Measurements from ENCODE around the gene DAB2IP. TPM values are rescaled to one million over a fixed set of nuclear protein-coding genes. Genes with fewer than 3 reads are reported as not detected.

The DAB2IP gene
- total and polyA plus RNA-seq, 2 experiments from 2014 or later, result 8.9 to 42.8 TPM

DNA sequence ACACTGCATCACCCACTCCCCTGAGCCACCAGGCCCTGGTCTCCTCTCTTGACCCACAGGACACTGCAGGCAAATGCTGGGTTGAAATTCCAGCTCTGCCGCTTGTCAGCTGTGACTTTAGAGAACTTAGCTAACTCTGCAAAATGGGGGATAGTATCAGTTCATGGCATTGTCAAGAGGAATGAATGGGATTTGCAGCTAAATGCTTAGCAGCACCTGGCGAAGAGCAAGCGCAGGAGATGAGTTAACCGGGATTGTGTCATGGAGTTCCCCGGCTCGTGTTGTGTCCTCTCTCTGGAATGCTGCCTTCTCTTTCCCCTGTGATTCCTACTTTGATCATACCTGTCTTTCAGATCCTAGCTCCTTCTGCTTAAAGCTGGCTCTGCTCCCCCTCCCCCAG lies 67.1 kb downstream of the DAB2IP start:
- Histone ChIP-seq H3K4me1 (ENCODE audit: insufficient read depth) (peaks cover 37% of the 10 kb centered on the region; the same call in 1 of the 2 replicates), H3K79me2 (replicated peaks; ENCODE audit: insufficient read depth) (peaks cover 55% of the 10 kb centered on the region), H3K4me2 (no peak overlapping the region), H3K27ac (ENCODE audit: low read depth) (0 out of 2 replicates have a peak overlapping the region, but pooled peaks have one; percentile 30), H3F3A (replicated peaks; ENCODE audit: low read depth) (no peaks in the 10 kb centered on the region), H2AFZ (no peak overlapping the region), H3K27me3 (ENCODE audit: insufficient read depth) (no peaks in the 10 kb centered on the region), H3K4me3 (no peak overlapping the region), H3K36me3 (ENCODE audit: insufficient read depth) (no peaks in the 10 kb centered on the region), H4K20me1 (replicated peaks; ENCODE audit: insufficient read depth) (peaks cover 15% of the 10 kb centered on the region; the same call in 1 of the 2 replicates), H3K9me2 (ENCODE audit: insufficient read depth) (no peaks in the 10 kb centered on the region)
- Mint-ChIP-seq H3K27ac (no peak overlapping the region; the same call in 1 of the 2 replicates), H3K4me3 (no peak overlapping the region), H3K27me3 (ENCODE audit: insufficient read depth, low read depth, poor library complexity) (peaks cover 13% of the 10 kb centered on the region), H3K9me3 (no peaks in the 10 kb centered on the region), H3K4me1 (peaks cover 57% of the 10 kb centered on the region), H3K36me3 (ENCODE audit: low read depth) (no peaks in the 10 kb centered on the region; the same call in 2 of the 3 replicates)
- TF ChIP-seq, protein P1, sequence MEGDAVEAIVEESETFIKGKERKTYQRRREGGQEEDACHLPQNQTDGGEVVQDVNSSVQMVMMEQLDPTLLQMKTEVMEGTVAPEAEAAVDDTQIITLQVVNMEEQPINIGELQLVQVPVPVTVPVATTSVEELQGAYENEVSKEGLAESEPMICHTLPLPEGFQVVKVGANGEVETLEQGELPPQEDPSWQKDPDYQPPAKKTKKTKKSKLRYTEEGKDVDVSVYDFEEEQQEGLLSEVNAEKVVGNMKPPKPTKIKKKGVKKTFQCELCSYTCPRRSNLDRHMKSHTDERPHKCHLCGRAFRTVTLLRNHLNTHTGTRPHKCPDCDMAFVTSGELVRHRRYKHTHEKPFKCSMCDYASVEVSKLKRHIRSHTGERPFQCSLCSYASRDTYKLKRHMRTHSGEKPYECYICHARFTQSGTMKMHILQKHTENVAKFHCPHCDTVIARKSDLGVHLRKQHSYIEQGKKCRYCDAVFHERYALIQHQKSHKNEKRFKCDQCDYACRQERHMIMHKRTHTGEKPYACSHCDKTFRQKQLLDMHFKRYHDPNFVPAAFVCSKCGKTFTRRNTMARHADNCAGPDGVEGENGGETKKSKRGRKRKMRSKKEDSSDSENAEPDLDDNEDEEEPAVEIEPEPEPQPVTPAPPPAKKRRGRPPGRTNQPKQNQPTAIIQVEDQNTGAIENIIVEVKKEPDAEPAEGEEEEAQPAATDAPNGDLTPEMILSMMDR (conservative IDR thresholded peaks at IDR 0.05; ENCODE audit: low read depth in 2 of 2), result no peak
- TF ChIP-seq ZNF114 (CRISPR knock-in tag; IDR thresholded peaks at IDR 0.05) (no peak), POLR2AphosphoS5 (IDR thresholded peaks at IDR 0.05; ENCODE audit: low read depth) (no peak), NANOG (IDR thresholded peaks at IDR 0.05; ENCODE audit: borderline replicate concordance) (no peak), ZNF331 (CRISPR knock-in tag; IDR thresholded peaks at IDR 0.05; ENCODE audit: low read depth) (no peak), STAT1 (IDR thresholded peaks at IDR 0.05; ENCODE audit: unreplicated experiment) (no peak), CREB1 (CRISPR knock-in tag; IDR thresholded peaks at IDR 0.05; ENCODE audit: low read depth) (no peak), EZH2 (IDR thresholded peaks at IDR 0.05; ENCODE audit: low read depth, unreplicated experiment) (no peak), EZH2phosphoT487 (IDR thresholded peaks at IDR 0.05; ENCODE audit: unreplicated experiment) (no peak), JUNB (IDR thresholded peaks at IDR 0.05; ENCODE audit: unreplicated experiment) (no peak)
- TF ChIP-seq, protein P2, sequence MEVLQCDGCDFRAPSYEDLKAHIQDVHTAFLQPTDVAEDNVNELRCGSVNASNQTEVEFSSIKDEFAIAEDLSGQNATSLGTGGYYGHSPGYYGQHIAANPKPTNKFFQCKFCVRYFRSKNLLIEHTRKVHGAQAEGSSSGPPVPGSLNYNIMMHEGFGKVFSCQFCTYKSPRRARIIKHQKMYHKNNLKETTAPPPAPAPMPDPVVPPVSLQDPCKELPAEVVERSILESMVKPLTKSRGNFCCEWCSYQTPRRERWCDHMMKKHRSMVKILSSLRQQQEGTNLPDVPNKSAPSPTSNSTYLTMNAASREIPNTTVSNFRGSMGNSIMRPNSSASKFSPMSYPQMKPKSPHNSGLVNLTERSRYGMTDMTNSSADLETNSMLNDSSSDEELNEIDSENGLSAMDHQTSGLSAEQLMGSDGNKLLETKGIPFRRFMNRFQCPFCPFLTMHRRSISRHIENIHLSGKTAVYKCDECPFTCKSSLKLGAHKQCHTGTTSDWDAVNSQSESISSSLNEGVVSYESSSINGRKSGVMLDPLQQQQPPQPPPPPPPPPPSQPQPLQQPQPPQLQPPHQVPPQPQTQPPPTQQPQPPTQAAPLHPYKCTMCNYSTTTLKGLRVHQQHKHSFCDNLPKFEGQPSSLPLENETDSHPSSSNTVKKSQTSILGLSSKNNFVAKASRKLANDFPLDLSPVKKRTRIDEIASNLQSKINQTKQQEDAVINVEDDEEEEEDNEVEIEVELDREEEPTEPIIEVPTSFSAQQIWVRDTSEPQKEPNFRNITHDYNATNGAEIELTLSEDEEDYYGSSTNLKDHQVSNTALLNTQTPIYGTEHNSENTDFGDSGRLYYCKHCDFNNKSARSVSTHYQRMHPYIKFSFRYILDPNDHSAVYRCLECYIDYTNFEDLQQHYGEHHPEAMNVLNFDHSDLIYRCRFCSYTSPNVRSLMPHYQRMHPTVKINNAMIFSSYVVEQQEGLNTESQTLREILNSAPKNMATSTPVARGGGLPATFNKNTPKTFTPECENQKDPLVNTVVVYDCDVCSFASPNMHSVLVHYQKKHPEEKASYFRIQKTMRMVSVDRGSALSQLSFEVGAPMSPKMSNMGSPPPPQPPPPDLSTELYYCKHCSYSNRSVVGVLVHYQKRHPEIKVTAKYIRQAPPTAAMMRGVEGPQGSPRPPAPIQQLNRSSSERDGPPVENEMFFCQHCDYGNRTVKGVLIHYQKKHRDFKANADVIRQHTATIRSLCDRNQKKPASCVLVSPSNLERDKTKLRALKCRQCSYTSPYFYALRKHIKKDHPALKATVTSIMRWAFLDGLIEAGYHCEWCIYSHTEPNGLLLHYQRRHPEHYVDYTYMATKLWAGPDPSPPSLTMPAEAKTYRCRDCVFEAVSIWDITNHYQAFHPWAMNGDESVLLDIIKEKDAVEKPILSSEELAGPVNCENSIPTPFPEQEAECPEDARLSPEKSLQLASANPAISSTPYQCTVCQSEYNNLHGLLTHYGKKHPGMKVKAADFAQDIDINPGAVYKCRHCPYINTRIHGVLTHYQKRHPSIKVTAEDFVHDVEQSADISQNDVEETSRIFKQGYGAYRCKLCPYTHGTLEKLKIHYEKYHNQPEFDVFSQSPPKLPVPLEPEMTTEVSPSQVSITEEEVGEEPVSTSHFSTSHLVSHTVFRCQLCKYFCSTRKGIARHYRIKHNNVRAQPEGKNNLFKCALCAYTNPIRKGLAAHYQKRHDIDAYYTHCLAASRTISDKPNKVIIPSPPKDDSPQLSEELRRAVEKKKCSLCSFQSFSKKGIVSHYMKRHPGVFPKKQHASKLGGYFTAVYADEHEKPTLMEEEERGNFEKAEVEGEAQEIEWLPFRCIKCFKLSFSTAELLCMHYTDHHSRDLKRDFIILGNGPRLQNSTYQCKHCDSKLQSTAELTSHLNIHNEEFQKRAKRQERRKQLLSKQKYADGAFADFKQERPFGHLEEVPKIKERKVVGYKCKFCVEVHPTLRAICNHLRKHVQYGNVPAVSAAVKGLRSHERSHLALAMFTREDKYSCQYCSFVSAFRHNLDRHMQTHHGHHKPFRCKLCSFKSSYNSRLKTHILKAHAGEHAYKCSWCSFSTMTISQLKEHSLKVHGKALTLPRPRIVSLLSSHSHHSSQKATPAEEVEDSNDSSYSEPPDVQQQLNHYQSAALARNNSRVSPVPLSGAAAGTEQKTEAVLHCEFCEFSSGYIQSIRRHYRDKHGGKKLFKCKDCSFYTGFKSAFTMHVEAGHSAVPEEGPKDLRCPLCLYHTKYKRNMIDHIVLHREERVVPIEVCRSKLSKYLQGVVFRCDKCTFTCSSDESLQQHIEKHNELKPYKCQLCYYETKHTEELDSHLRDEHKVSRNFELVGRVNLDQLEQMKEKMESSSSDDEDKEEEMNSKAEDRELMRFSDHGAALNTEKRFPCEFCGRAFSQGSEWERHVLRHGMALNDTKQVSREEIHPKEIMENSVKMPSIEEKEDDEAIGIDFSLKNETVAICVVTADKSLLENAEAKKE (CRISPR knock-in tag; IDR thresholded peaks at IDR 0.05), result no peak
- TF ChIP-seq, protein P3, sequence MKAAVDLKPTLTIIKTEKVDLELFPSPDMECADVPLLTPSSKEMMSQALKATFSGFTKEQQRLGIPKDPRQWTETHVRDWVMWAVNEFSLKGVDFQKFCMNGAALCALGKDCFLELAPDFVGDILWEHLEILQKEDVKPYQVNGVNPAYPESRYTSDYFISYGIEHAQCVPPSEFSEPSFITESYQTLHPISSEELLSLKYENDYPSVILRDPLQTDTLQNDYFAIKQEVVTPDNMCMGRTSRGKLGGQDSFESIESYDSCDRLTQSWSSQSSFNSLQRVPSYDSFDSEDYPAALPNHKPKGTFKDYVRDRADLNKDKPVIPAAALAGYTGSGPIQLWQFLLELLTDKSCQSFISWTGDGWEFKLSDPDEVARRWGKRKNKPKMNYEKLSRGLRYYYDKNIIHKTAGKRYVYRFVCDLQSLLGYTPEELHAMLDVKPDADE (IDR thresholded peaks at IDR 0.05), result no peak
- TF ChIP-seq, protein P4, sequence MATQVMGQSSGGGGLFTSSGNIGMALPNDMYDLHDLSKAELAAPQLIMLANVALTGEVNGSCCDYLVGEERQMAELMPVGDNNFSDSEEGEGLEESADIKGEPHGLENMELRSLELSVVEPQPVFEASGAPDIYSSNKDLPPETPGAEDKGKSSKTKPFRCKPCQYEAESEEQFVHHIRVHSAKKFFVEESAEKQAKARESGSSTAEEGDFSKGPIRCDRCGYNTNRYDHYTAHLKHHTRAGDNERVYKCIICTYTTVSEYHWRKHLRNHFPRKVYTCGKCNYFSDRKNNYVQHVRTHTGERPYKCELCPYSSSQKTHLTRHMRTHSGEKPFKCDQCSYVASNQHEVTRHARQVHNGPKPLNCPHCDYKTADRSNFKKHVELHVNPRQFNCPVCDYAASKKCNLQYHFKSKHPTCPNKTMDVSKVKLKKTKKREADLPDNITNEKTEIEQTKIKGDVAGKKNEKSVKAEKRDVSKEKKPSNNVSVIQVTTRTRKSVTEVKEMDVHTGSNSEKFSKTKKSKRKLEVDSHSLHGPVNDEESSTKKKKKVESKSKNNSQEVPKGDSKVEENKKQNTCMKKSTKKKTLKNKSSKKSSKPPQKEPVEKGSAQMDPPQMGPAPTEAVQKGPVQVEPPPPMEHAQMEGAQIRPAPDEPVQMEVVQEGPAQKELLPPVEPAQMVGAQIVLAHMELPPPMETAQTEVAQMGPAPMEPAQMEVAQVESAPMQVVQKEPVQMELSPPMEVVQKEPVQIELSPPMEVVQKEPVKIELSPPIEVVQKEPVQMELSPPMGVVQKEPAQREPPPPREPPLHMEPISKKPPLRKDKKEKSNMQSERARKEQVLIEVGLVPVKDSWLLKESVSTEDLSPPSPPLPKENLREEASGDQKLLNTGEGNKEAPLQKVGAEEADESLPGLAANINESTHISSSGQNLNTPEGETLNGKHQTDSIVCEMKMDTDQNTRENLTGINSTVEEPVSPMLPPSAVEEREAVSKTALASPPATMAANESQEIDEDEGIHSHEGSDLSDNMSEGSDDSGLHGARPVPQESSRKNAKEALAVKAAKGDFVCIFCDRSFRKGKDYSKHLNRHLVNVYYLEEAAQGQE (IDR thresholded peaks at IDR 0.05; ENCODE audit: unreplicated experiment), result no peak
- peak; percentile 47 for DNase-seq (ENCODE audit: low spot score)
- ATAC-seq, result peak; percentile 10

Data from GM23338 (cell line).